Head of caudate nucleus (tissue), 42 donors: ENCODE results near the gene ZBTB7A.

Source experiments
- DNase-seq, 42 donors: peaks; one replicate each; pipeline versions ENCODE4 v3.0.0 to v3.0.0-alpha.2; 2020 to 2021; ENCODE audit warnings: mixed read lengths in 7 of 42
- intact Hi-C: fragments of 100-400 bp; cut with DNase I; formaldehyde crosslinking; loops from one replicate; pipeline ENCODE4 v1.15.0; 2022

The ZBTB7A gene

GRCh38 chr19:4077007-4077374 lies 10.3 kb upstream of the ZBTB7A start:
- no peak for DNase-seq
- intact Hi-C loops, result no loop called here

- DNase-seq, result peak in 1 of 42 donors; percentile 25
- intact Hi-C loops, result no loop called here
Measured at GRCh38 chr19:4075373-4075772, 8.7 kb upstream of the ZBTB7A start.

GRCh38 chr19:4071610-4072009 lies 4.9 kb upstream of the ZBTB7A start:
- intact Hi-C loops, result no loop called here
- no peak for DNase-seq

- intact Hi-C loops, result loop anchor here (5.0 kb wide), 2 partner anchors 53 to 82 kb away; partner anchors contain the start of genes EEF2 and MAP2K2
- no peak for DNase-seq
Measured at GRCh38 chr19:4069331-4069959, 2.7 kb upstream of the ZBTB7A start.

GRCh38 chr19:4068047-4068966 lies 1.6 kb upstream of the ZBTB7A start:
- DNase-seq, result no peak
- intact Hi-C loops, result loop anchor here (5.0 kb wide), 2 partner anchors 54 to 81 kb away; partner anchors contain the start of genes EEF2 and MAP2K2

- intact Hi-C loops, result loop anchor here (5.0 kb wide), 2 partner anchors 55 to 80 kb away; partner anchors contain the start of genes EEF2 and MAP2K2
- DNase-seq, result peak in 15 of 42 donors; percentile 35 to 69 (median 48)
Measured at GRCh38 chr19:4067396-4068046, 822 bp upstream of the ZBTB7A start.

GRCh38 chr19:4066176-4066606 lies 508 bp downstream of the ZBTB7A start:
- DNase-seq, result peak in 40 of 42 donors; percentile 41 to 86 (median 73)
- intact Hi-C loops, result loop anchor here (5.0 kb wide), 2 partner anchors 56 to 79 kb away; partner anchors contain the start of genes EEF2 and MAP2K2

GRCh38 chr19:4065430-4066175 lies 1.1 kb downstream of the ZBTB7A start:
- intact Hi-C loops, result loop anchor here (2.0 to 5.0 kb wide), 3 partner anchors 57 to 78 kb away; partner anchors contain the start of genes EEF2, MAP2K2 and PIAS4
- peak; percentile 84 to 99 (median 97) for DNase-seq

GRCh38 chr19:4064496-4065260 lies 2.0 kb downstream of the ZBTB7A start:
- DNase-seq, result peak; percentile 40 to 91 (median 75)
- intact Hi-C loops, result loop anchor here (2.0 to 5.0 kb wide), 3 partner anchors 58 to 77 kb away; partner anchors contain the start of genes EEF2, MAP2K2 and PIAS4

GRCh38 chr19:4064149-4064495 lies 2.6 kb downstream of the ZBTB7A start:
- peak in 12 of 42 donors; percentile 32 to 73 (median 50) for DNase-seq
- intact Hi-C loops, result loop anchor here (2.0 kb wide), 1 partner anchor 57 kb away; the partner anchor contains the start of gene PIAS4

- intact Hi-C loops, result loop anchor here (2.0 kb wide), 1 partner anchor 57 kb away; the partner anchor contains the start of gene PIAS4
- peak in 1 of 42 donors; percentile 33 for DNase-seq
Measured at GRCh38 chr19:4063369-4064148, 3.1 kb downstream of the ZBTB7A start.

GRCh38 chr19:4062419-4063368 lies 4.0 kb downstream of the ZBTB7A start:
- no peak for DNase-seq
- intact Hi-C loops, result no loop called here

- intact Hi-C loops, result no loop called here
- no peak for DNase-seq
Measured at GRCh38 chr19:4061683-4062418, 4.8 kb downstream of the ZBTB7A start.

- intact Hi-C loops, result no loop called here
- peak in 2 of 42 donors; percentile 17 to 51 for DNase-seq
Measured at GRCh38 chr19:4061178-4061682, 5.5 kb downstream of the ZBTB7A start.
